Kidney epithelial cell (primary cell): ENCODE data around the gene WDR70. TPM values are rescaled to one million over a fixed set of nuclear protein-coding genes. Genes with fewer than 3 reads are reported as not detected.

Source experiments
- DNase-seq: peaks from one replicate; pipeline ENCODE4 v3.0.0-alpha.2; 2010; ENCODE audit warnings: low read depth
- H3K27me3 ChIP-seq: 2 replicates; pipeline ENCODE4 v1.6.0; 2011; ENCODE audit warnings: low read length; ENCODE audit not compliant: control insufficient read depth, insufficient read depth
- H3K36me3 ChIP-seq: 2 replicates; pipeline ENCODE4 v1.5.1; 2011; ENCODE audit warnings: low read length; ENCODE audit not compliant: control insufficient read depth, insufficient read depth
- H3K4me3 ChIP-seq: 2 replicates; pipeline ENCODE4 v1.5.1; 2011; ENCODE audit warnings: low read depth, mild to moderate bottlenecking, control low read depth, low read length
- total RNA-seq: library from RNA; depleted of rRNA; stranded (reverse); fragments of >200 nt; gene quantifications from 2 replicates; pipeline ENCODE4 v1.2.3, GENCODE V29; 2015
- TF ChIP-seq, protein P1 (sequence below): IDR thresholded peaks from 2 replicates; pipeline ENCODE4 v1.5.1; 2011; ENCODE audit warnings: mild to moderate bottlenecking, moderate library complexity, low read length, control low read depth, inconsistent platforms; ENCODE audit not compliant: insufficient read depth, poor library complexity, severe bottlenecking

Gene WDR70
- total RNA-seq, 1 donor from 2014 or later, result 19.6 TPM

GRCh38 chr5:37735649-37736347 is 356.7 kb downstream of the WDR70 start:
- H3K36me3 ChIP-seq, result no peaks in the 10 kb centered on the region
- no peaks in the 10 kb centered on the region for H3K27me3 ChIP-seq
- no peak for DNase-seq
- TF ChIP-seq, protein P1, sequence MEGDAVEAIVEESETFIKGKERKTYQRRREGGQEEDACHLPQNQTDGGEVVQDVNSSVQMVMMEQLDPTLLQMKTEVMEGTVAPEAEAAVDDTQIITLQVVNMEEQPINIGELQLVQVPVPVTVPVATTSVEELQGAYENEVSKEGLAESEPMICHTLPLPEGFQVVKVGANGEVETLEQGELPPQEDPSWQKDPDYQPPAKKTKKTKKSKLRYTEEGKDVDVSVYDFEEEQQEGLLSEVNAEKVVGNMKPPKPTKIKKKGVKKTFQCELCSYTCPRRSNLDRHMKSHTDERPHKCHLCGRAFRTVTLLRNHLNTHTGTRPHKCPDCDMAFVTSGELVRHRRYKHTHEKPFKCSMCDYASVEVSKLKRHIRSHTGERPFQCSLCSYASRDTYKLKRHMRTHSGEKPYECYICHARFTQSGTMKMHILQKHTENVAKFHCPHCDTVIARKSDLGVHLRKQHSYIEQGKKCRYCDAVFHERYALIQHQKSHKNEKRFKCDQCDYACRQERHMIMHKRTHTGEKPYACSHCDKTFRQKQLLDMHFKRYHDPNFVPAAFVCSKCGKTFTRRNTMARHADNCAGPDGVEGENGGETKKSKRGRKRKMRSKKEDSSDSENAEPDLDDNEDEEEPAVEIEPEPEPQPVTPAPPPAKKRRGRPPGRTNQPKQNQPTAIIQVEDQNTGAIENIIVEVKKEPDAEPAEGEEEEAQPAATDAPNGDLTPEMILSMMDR, result no peak
- H3K4me3 ChIP-seq, result no peak overlapping the region

DNA sequence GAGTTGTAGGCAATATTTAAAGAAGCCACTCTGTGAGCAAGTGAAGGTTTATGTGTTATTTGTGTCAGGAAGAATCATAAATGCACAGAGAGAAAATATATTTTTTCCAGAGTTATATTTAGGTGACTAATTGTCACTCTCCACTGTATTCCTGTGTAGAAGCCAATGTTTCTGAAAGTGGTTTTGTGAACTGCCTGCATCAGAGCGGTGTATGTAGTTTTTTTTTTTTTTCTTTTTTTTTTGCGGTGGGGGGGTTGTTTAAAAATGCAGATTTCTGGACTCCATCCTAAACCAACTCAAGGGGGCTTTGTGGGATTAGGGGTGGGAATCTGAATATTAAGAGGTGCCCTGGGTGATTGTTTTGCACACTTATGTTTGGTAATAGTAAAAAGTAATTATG is 357.3 kb downstream of the WDR70 start:
- TF ChIP-seq, protein P1, result no peak
- H3K4me3 ChIP-seq, result no peak overlapping the region
- no peaks in the 10 kb centered on the region for H3K27me3 ChIP-seq
- no peak for DNase-seq
- H3K36me3 ChIP-seq, result no peaks in the 10 kb centered on the region

GRCh38 chr5:37737326-37738056 is 358.4 kb downstream of the WDR70 start:
- DNase-seq, result no peak
- Histone ChIP-seq H3K4me3 (no peak overlapping the region), H3K36me3 (no peaks in the 10 kb centered on the region), H3K27me3 (no peaks in the 10 kb centered on the region)
- TF ChIP-seq, protein P1, result no peak

DNA sequence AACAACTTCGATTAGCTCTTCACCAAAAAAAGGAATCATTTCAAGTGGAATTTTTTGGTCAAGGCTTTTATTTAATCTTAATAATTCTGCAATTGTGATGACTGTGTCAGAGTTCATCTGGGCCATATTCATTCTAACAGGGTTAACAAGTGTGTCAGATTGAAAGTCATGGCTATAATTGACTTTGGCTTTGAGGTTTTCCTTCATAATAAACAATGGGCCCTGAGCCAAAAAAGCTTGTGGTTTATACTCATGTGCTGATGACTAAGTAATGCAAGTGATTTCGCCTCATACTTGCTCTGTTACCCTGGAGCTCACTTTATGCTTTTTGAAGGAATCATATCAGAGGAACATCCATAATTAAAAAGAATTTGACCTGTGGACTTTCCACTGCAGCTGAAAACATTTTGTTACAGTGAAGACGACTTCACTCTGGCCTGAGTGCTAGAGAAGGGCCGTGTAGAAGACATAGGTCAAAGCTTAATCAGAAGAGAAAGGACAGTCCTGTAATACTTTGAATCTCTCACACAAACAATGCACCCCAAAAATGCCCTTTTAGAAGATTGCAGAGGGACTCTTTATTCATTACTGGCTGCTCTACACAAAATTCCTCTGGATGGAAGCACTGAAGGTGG is 359.1 kb downstream of the WDR70 start:
- H3K27me3 ChIP-seq, result no peaks in the 10 kb centered on the region
- peak; percentile 85 for DNase-seq
- no peaks in the 10 kb centered on the region for H3K36me3 ChIP-seq
- no peak overlapping the region for H3K4me3 ChIP-seq
- TF ChIP-seq, protein P1, result no peak

DNA sequence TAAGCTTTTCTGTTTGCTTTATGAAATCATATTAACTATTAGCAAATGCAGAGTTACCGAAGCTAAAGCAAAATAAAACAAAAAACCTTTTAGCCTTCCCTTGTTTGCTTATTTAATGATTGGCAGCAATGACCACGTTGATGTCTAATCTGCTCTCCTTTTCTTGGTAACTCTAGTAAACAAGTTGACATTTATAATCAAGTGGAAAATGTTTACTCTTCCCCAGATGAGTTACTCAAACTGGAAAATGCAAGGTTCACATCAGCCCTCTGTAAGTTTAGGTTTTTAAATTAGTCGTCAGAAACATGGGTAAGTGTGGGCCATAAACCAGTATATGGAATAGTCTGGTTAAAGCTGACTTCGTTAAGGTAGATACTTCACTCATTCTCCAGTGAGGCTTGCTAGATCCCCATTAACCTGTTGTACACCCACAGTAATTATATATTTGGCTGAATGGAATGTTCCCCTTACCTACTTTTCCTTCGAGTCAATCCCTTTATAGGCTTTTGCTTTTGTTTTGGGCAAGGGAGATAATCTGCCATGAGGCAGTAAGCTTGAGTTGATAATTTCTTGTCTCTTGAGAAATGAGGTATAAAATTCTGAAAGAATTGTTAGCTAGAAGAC is 359.9 kb downstream of the WDR70 start:
- DNase-seq, result no peak
- Histone ChIP-seq H3K4me3 (no peak overlapping the region), H3K27me3 (no peaks in the 10 kb centered on the region), H3K36me3 (no peaks in the 10 kb centered on the region)
- TF ChIP-seq, protein P1, result no peak
